HG03064 (cell line): Measurements from ENCODE around the gene CNP.
A peak's percentile ranks its signal among the peaks of the same experiment; 100 is the strongest.

Experiments
- ATAC-seq: cut with Tn5 transposase; IDR thresholded peaks from one replicate; pipeline ENCODE4 v1.9.1; 2021; ENCODE audit warnings: low read depth; ENCODE audit not compliant: unreplicated experiment

The CNP gene

GRCh38 chr17:41941168-41941567 lies 25.4 kb upstream of the CNP start:
- ATAC-seq, result no peak

DNA sequence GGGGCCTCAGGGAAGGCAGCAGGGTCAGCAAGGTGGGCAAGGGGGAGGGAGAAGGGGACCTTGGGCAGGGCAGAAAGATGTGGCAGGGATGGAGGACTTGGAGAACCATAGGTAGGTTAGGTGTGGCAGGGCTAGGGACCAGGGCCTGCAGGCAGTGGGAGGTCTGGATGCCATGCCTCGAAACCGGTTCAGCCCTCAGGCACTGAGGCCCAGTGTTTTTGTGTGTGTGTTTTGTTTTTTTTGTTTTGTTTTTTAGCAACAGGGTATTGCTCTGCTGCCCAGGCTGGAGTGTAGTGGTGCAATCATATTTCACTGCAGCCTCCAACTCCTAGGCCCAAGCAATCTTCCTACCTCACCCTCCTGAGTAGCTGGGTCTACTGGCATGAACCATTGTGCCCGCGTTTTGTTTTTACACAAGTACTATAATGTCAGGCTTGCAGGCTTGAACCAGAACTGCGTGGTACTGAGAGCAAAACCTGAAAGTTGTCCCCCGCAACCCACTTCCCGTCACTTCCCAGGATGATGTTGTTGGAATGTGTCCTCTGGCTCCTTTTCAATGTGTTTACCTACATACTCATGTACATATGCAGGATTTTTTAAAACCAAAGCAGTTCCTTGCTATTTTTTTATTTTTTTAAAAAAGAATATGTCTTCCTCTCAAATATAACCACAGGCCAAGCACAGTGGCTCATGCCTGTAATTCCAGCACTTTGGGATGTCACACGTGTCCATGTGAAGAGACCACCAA lies 23.8 kb upstream of the CNP start:
- ATAC-seq, result no peak

DNA sequence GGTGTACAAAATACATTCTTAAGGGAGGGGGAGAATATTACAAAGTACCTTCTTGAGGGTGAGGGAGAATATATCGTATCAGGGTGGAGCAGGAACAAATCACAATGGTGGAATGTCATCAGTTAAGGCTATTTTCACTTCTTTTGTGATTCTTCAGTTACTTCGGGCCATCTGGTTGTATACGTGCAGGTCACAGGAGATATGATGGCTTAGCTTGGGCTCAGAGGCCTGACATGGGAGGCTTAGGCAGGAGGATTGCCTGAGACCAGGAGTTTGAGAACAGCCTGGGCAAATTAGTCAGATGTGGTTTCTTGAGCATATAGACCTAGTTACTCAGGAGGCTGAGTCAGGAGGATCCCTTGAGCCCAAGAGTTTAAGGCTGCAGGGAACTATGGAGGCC lies 23.1 kb upstream of the CNP start:
- ATAC-seq, result no peak

DNA sequence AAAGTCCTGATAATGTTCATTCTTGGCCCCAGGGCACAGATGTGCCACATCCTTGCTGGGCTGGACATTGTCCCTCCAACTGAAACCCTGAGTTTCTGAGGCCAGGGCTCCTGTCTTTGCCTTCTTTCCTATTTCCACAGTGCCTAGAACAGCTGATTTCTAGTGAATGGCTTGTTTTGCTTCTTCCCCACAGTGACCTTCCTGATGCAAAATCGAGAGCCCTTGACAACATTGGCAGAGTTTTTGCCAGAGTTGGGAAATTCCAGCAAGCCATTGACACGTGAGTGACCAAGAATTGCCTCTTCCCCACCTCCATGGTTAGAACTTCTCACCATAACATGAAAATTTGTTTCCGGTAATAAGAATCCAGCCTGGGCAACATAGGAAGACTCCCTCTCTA lies 21.7 kb upstream of the CNP start:
- no peak for ATAC-seq

GRCh38 chr17:41948762-41949460 lies 17.7 kb upstream of the CNP start:
- no peak for ATAC-seq

DNA sequence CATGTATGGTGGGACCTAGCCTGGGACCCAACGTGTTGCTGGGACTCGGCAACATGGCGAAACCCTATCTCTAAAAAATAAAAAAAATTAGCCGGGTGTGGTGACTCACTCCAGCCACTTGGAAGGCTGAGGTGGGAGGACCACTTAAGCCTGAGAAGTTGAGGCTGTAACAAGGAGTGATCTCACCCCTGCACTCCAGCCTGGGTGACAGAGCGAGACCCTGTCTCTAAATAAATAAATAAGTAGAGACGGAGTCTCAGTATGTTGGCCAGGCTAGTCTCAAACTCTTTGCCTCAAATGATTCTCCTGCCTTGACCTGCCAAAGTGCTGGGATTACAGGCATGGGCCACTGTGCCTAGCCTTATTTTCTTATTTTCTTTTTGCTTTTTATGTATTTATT lies 10.1 kb upstream of the CNP start:
- no peak for ATAC-seq

DNA sequence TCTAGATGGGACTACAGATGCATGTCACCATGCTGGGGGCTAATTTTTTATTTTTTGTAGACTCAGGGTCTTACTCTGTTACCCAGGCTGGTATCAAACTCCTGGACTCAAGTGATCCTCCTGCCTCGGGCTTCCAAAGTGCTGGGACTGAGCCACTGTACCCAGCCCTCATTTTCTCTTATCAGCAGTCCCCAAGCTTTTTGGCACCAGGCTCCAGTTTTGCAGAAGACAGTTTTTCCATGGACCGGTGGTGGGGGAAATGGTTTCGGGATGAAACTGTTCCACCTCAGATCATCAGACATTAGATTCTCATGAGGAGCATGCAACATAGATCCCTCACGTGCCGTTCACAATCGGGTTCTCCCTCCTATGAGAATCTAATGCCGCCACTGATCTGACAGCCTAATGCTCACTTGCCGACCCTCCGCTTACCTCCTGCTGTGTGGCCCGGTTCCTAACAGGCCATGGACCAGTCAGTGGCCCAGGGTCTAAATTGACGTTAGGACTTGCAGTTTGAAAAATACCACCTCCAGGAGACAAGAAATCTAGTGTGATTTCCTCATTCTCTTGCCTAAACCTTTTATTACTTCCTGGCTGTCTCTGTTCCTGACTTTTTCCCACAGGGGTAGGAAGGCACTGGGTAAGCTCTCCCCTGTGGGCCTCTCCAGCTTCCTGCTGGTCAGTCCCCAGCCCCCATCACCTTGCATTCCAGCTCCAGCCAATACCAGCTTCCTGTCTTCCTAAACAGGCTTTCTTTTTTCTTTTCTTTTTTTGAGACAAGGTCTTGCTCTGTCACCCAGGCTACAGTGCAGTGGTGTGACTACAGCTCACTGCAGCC lies 9.3 kb upstream of the CNP start:
- no peak for ATAC-seq

- ATAC-seq, result no peak
Measured at GRCh38 chr17:41957869-41958439, 8.6 kb upstream of the CNP start.

GRCh38 chr17:41959030-41959335 lies 7.6 kb upstream of the CNP start:
- ATAC-seq, result no peak

DNA sequence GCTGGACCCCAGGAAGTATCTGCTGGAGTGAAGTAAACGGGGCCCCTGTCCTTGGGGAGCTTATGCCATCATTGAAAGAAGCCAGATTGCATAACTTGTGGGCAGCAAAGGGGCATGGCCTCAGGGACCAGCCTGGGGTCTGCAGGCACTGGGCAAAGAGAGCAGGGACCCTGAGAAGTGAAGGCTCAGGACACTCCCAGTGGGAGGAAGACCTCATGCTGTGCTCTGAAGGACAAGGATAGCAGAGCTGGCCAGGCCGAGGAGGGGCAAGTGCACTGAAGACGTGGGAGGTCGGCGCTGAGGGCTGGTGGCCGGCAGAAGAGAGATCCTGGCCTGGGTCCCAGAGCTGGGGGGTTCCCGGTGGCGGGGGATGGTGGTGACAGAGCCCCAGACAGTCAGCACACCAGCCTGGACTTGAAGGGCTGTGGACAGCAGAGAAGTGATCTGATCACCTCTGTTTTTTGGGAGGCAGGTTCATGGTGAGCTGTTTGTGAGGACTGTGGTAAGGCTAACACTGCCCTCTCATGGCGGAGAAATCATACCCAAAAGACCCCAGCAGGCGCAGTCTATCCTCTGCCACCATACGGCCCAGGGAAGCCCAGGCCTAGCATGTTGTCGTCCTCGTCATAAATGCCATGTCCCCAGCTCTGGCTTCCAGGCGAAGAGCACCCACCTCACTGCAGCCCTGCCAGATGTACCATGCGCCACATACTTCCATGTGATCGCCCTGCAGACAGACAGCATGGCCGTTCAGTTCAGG lies 7.1 kb upstream of the CNP start:
- ATAC-seq, result no peak

GRCh38 chr17:41962111-41962510 lies 4.5 kb upstream of the CNP start:
- no peak for ATAC-seq

- no peak for ATAC-seq
Measured at GRCh38 chr17:41962768-41963434, 3.7 kb upstream of the CNP start.

- ATAC-seq, result no peak
Measured at GRCh38 chr17:41965694-41966462, 717 bp upstream of the CNP start.

- ATAC-seq, result peak; percentile 2
Measured at GRCh38 chr17:41967141-41967920, 736 bp downstream of the CNP start.

DNA sequence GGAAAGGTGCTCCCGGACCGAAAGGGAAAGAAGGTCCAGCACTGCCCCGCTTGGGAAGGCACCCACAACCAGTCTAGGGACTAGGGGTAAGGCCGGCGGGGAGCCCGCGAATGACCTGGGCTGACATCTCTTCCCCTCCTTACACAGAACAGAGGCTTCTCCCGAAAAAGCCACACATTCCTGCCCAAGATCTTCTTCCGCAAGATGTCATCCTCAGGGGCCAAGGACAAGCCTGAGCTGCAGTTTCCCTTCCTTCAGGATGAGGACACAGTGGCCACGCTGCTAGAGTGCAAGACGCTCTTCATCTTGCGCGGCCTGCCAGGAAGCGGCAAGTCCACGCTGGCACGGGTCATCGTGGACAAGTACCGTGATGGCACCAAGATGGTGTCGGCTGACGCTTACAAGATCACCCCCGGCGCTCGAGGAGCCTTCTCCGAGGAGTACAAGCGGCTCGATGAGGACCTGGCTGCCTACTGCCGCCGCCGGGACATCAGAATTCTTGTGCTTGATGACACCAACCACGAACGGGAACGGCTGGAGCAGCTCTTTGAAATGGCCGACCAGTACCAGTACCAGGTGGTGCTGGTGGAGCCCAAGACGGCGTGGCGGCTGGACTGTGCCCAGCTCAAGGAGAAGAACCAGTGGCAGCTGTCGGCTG lies 1.5 kb downstream of the CNP start:
- ATAC-seq, result no peak

GRCh38 chr17:41968676-41969075 lies 2.1 kb downstream of the CNP start:
- ATAC-seq, result no peak

DNA sequence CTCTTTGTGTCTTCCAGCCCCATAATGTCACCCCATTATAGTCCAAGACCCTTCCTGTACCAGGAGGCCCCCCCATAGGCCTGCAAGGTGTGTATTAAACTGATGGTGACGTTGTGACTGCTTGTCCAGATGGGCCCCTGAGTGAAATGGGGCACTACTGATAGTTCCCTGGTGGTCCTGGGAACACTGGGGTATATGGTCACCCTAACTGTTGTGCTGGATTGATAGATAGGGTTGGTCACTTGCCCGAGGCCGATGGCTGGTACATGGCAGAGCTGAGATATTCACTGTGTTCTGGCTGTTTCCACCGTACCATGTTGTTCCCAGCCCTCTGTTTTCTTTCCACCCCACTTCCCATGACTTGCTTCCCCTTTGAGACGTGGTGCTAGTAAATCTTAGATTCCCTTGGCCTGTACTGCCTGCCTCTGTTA lies 4.3 kb downstream of the CNP start:
- ATAC-seq, result no peak
